GM10248 (cell line): ENCODE data around the gene RAB11A.

Experiments
- CTCF ChIA-PET: fragments of 300-600 bp; sonication (Branson Sonifier 250); formaldehyde crosslinking; extraction: SDS; loops from one replicate; lab custom pipeline; 2021; ENCODE audit warnings: antibody characterized with exemption; lab: Yijun Ruan, JAX
- POLR2A ChIA-PET: fragments of 350-650 bp; sonication (Branson Sonifier 250); formaldehyde crosslinking; extraction: SDS; loops from one replicate; lab custom pipeline; 2020; ENCODE audit warnings: antibody characterized with exemption; lab: Yijun Ruan, JAX
- DNase-seq: peaks from one replicate; pipeline ENCODE4 v3.0.0; 2012; ENCODE audit errors: extremely low spot score
- CTCF ChIP-seq: IDR thresholded peaks from 2 replicates; pipeline ENCODE4 v1.5.1; 2012; ENCODE audit warnings: mild to moderate bottlenecking, low read depth; ENCODE audit errors: extremely low read depth, missing control alignments, control extremely low read depth

Gene RAB11A

DNA sequence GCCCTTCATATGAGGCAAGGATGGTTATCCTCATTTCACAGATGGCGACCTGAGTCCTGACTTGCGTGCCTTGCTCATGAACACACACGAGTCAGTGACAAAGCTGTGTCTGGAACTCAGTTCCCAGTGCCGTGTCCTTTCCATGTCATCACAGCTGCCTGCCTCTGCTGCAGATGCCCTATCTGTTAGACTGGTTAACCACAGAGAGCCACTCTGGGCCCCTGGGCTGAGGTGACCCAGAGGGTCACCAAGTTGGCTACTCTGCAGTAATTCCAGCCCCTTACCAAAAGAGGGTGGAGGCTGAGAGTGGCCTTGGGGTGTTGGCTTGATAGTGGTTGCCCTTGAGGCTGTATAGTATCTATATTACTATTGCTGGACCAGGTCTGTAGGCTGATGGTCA, 41.0 kb downstream of the RAB11A start:
- peak; percentile 5 for DNase-seq
- TF ChIP-seq CTCF: no peak
- CTCF ChIA-PET: interaction anchor here (1.2 to 4.9 kb wide), 3 partner anchors 11 to 272 kb away, joined by 3 to 15 read pairs (median 4); no protein-coding TSS in a partner anchor
- POLR2A ChIA-PET: no interaction called here

- POLR2A ChIA-PET: no interaction called here
- peak; percentile 1 for DNase-seq
- TF ChIP-seq CTCF: no peak
- CTCF ChIA-PET: interaction anchor here (1.4 to 4.9 kb wide), 2 partner anchors 8 to 9 kb away, joined by 3 to 15 read pairs; no protein-coding TSS in a partner anchor
These were observed 42.9 kb downstream of the RAB11A start for GRCh38 chr15:65912235-65912634.

DNA sequence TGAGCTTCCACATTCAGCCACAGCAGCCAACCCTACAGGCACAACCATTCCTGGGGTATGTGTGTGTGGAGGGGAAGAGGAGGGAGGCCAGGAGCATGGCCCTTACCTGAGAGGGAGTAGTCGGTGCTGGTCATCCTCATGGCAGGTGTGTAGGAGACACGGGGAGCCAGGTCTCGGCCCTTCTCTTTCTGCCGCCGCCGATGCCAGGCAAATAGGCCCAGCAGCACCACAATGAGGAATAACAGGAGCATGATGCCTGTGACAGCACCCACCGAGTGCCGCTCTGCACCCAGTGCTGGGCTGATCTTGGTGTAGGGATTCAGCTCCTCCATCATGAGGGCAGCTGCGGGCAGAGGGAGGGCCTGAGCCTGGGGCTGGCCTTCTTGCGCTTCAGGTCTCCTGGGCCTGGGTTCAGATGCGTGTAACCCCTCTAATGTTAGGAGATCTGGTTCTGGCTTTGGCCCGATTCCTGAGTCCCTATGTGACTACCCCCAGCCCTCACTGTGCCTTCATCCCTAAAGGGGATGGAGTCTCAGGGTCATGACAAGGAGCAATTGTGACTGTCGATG, 44.4 kb downstream of the RAB11A start:
- ChIA-PET CTCF (interaction anchor here (1.4 kb wide), 1 partner anchor 10 kb away, joined by 3 read pairs; no protein-coding TSS in a partner anchor), POLR2A (no interaction called here)
- peak; percentile 6 for DNase-seq
- TF ChIP-seq CTCF: no peak

- POLR2A ChIA-PET: no interaction called here
- CTCF ChIA-PET: interaction anchor here (1.0 to 1.6 kb wide), 3 partner anchors 171 to 584 kb away, joined by 4 to 7 read pairs (median 4); partner anchors contain the start of gene SNAPC5
- no peak for TF ChIP-seq CTCF
- DNase-seq: no peak
These were observed 45.1 kb downstream of the RAB11A start for GRCh38 chr15:65914386-65914785.

GRCh38 chr15:65914981-65915925, 46.0 kb downstream of the RAB11A start:
- no peak for DNase-seq
- ChIA-PET POLR2A (no interaction called here), CTCF (interaction anchor here (0.7 to 4.3 kb wide), 10 partner anchors 10 to 583 kb away, joined by 3 to 43 read pairs (median 4); partner anchors contain the start of gene SNAPC5)
- TF ChIP-seq CTCF: no peak

DNA sequence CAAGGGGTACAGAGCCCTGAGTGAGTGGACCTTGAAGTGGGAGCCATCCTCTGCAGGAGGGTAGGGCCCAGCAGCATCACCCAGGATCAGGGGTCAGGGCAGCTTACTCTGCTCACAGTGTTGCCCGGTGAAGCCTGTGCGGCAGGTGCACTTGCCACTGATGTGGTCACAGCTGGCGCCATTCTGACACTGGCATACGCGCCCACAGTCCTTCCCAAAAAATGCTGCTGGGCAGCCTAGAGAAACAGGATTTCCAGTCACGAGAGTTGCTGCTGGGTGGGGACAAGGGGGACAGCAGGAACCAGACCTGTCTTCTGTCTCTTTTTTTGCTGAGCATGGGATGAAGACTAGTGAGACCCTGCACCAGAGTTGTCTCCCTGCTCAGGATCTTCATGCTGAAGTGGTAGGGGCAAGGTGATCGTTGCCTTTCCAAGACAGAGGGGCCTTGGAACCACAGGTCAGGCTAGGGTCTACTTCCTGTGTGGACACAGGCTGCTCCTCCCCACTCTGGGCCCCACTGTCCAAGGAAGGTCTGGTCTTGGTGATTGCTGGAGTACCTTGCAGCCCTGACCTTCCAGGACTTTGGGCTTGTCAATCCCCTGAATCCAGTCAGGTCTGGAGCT, 46.9 kb downstream of the RAB11A start:
- no peak for DNase-seq
- CTCF ChIA-PET: interaction anchor here (0.8 to 4.3 kb wide), 16 partner anchors 9 to 372 kb away, joined by 3 to 43 read pairs (median 4); no protein-coding TSS in a partner anchor
- POLR2A ChIA-PET: no interaction called here
- TF ChIP-seq CTCF: no peak
